H9 (cell line): ENCODE data around the gene TWF1. TPM values are rescaled to one million over a fixed set of nuclear protein-coding genes. Genes with fewer than 3 reads are reported as not detected.

Experiments
- DNase-seq: peaks from one replicate; pipeline ENCODE4 v3.0.0-alpha.2; 2017
- H2AFZ ChIP-seq: one replicate; pipeline ENCODE4 v1.6.1; 2013; ENCODE audit warnings: mild to moderate bottlenecking, low read length, control low read depth, moderate library complexity
- H2AK5ac ChIP-seq: 2 replicates; pipeline ENCODE4 v1.6.1; 2013; ENCODE audit warnings: low read length, control low read depth, mixed read lengths; ENCODE audit not compliant: insufficient read length
- H2BK120ac ChIP-seq: one replicate; pipeline ENCODE4 v1.6.1; 2013; ENCODE audit warnings: low read depth, mild to moderate bottlenecking, low read length, control low read depth, inconsistent platforms; ENCODE audit not compliant: poor library complexity, severe bottlenecking
- H2BK12ac ChIP-seq: 2 replicates; pipeline ENCODE4 v1.6.1; 2013; ENCODE audit warnings: low read length, control low read depth, mixed read lengths, low read depth; ENCODE audit not compliant: insufficient read length
- H2BK15ac ChIP-seq: 2 replicates; pipeline ENCODE4 v1.6.1; 2013; ENCODE audit warnings: low read depth, low read length, control low read depth
- H2BK20ac ChIP-seq: one replicate; pipeline ENCODE4 v1.6.1; 2013; ENCODE audit warnings: low read depth, mild to moderate bottlenecking, low read length, control low read depth, inconsistent platforms; ENCODE audit not compliant: poor library complexity, severe bottlenecking
- H2BK5ac ChIP-seq: 2 replicates; pipeline ENCODE4 v1.6.1; 2013; ENCODE audit warnings: low read length, control low read depth, mixed read lengths; ENCODE audit not compliant: insufficient read length
- H3K14ac ChIP-seq: 2 replicates; pipeline ENCODE4 v1.6.1; 2013; ENCODE audit warnings: low read length, control low read depth; ENCODE audit not compliant: insufficient read depth
- H3K18ac ChIP-seq: 2 replicates; pipeline ENCODE4 v1.6.1; 2013; ENCODE audit warnings: low read depth, mild to moderate bottlenecking, mixed read lengths, low read length, control low read depth; ENCODE audit not compliant: insufficient read length
- H3K23ac ChIP-seq: 2 replicates; pipeline ENCODE4 v1.6.1; 2013; ENCODE audit warnings: low read length, control low read depth, mixed read lengths, low read depth; ENCODE audit not compliant: insufficient read length
- H3K23me2 ChIP-seq: 2 replicates; pipeline ENCODE4 v1.6.1; 2013; ENCODE audit warnings: low read depth, mild to moderate bottlenecking, mixed read lengths, low read length, control low read depth; ENCODE audit not compliant: insufficient read length, poor library complexity, severe bottlenecking
- H3K27ac ChIP-seq: 2 replicates; pipeline ENCODE4 v1.5.1; 2013; ENCODE audit warnings: low read length, control low read depth, mixed read lengths, low read depth; ENCODE audit not compliant: insufficient read length
- H3K27me3 ChIP-seq: 2 replicates; pipeline ENCODE4 v1.6.1; 2013; ENCODE audit warnings: low read length, control low read depth, inconsistent platforms; ENCODE audit not compliant: insufficient read depth
- H3K4ac ChIP-seq: 2 replicates; pipeline ENCODE4 v1.6.1; 2013; ENCODE audit warnings: low read depth, mild to moderate bottlenecking, control low read depth, inconsistent platforms, low read length, moderate library complexity
- H3K4me1 ChIP-seq: 2 replicates; pipeline ENCODE4 v1.6.1; 2013; ENCODE audit warnings: low read length, control low read depth, inconsistent platforms; ENCODE audit not compliant: insufficient read depth
- H3K4me2 ChIP-seq: 2 replicates; pipeline ENCODE4 v1.6.1; 2013; ENCODE audit warnings: low read length, control low read depth, mixed read lengths; ENCODE audit not compliant: insufficient read length, insufficient read depth
- H3K56ac ChIP-seq: 2 replicates; pipeline ENCODE4 v1.6.1; 2013; ENCODE audit warnings: low read depth, mild to moderate bottlenecking, mixed read lengths, low read length, control low read depth; ENCODE audit not compliant: insufficient read length
- H3K79me1 ChIP-seq: 2 replicates; pipeline ENCODE4 v1.6.1; 2013; ENCODE audit warnings: low read depth, mild to moderate bottlenecking, moderate library complexity, low read length, control low read depth, inconsistent platforms; ENCODE audit not compliant: insufficient read depth, poor library complexity, severe bottlenecking
- H3K79me2 ChIP-seq: 2 replicates; pipeline ENCODE4 v1.6.1; 2013; ENCODE audit warnings: low read length, control low read depth, inconsistent platforms; ENCODE audit not compliant: insufficient read depth
- H3K9ac ChIP-seq: 2 replicates; pipeline ENCODE4 v1.6.1; 2013; ENCODE audit warnings: low read length, control low read depth, mixed read lengths; ENCODE audit not compliant: insufficient read length; ENCODE audit errors: extremely low read depth
- H3K9me3 ChIP-seq: one replicate; pipeline ENCODE4 v1.6.1; 2013; ENCODE audit warnings: low read depth, low read length, inconsistent platforms; ENCODE audit not compliant: control insufficient read depth
- H3T11ph ChIP-seq: one replicate; pipeline ENCODE4 v1.6.1; 2013; ENCODE audit warnings: mild to moderate bottlenecking, low read length, control low read depth, inconsistent platforms
- H4K20me1 ChIP-seq: one replicate; pipeline ENCODE4 v1.6.1; 2013; ENCODE audit not compliant: control insufficient read depth, insufficient read length, insufficient read depth
- H4K5ac ChIP-seq: 2 replicates; pipeline ENCODE4 v1.6.1; 2013; ENCODE audit warnings: low read depth, mild to moderate bottlenecking, mixed read lengths, low read length, control low read depth; ENCODE audit not compliant: insufficient read length
- H4K8ac ChIP-seq: replicated peaks from 2 replicates; pipeline ENCODE4 v1.6.1; 2013; ENCODE audit warnings: low read length, control low read depth, mixed read lengths, low read depth; ENCODE audit not compliant: insufficient read length
- H4K91ac ChIP-seq: 2 replicates; pipeline ENCODE4 v1.6.1; 2013; ENCODE audit warnings: low read depth, mild to moderate bottlenecking, moderate library complexity, mixed read lengths, low read length, control low read depth; ENCODE audit not compliant: insufficient read length
- H3K27ac Mint-ChIP-seq, 3 experiments: 2 replicates in 2 of 3; 3 replicates in 1 of 3; pipeline ENCODE4 v1.8.0; 2020 to 2021; ENCODE audit warnings: mixed read lengths in 3 of 3, mild to moderate bottlenecking in 1 of 3, moderate library complexity in 1 of 3
- H3K27me3 Mint-ChIP-seq: 2 replicates; pipeline ENCODE4 v1.8.0; 2021; ENCODE audit warnings: low read depth, mild to moderate bottlenecking, moderate library complexity, mixed read lengths
- H3K36me3 Mint-ChIP-seq, 3 experiments: 2 replicates in 2 of 3; 3 replicates in 1 of 3; pipeline ENCODE4 v1.8.0; 2020 to 2021; ENCODE audit warnings: low read depth in 3 of 3, mixed read lengths in 3 of 3; ENCODE audit not compliant: insufficient read depth in 1 of 3
- H3K4me1 Mint-ChIP-seq, 2 experiments: 2 replicates each; pipeline ENCODE4 v1.8.0; 2020; ENCODE audit warnings: mixed read lengths in 2 of 2
- H3K4me3 Mint-ChIP-seq, 2 experiments: 2 replicates in 1 of 2; 3 replicates in 1 of 2; pipeline ENCODE4 v1.8.0; 2020 to 2021; ENCODE audit warnings: mild to moderate bottlenecking in 2 of 2, mixed read lengths in 2 of 2, moderate library complexity in 1 of 2
- H3K9me3 Mint-ChIP-seq, 2 experiments: 2 replicates in 1 of 2; 3 replicates in 1 of 2; pipeline ENCODE4 v1.8.0; 2020; ENCODE audit warnings: mild to moderate bottlenecking in 2 of 2, mixed read lengths in 2 of 2, moderate library complexity in 1 of 2
- WGBS: extraction: QIAGEN DNeasy Blood & Tissue Kit; methylation state at CpG from one replicate; pipeline ENCODE4 v1.1.7; 2013; ENCODE audit warnings: missing lambda C conversion rate, low lambda C conversion rate, mixed read lengths; ENCODE audit not compliant: insufficient read length; ENCODE audit errors: extremely low coverage; 5-methylcytosine and 5-hydroxymethylcytosine counted together
- total RNA-seq: library from RNA; stranded (reverse); gene quantifications from 2 replicates; pipeline ENCODE4 v1.2.1, GENCODE V29; 2021
- TF ChIP-seq, protein P1 (sequence below): fragments of 200-600 bp; sonication (generic); conservative IDR thresholded peaks from 3 replicates; pipeline ENCODE4 v1.8.0; 2021; ENCODE audit warnings: antibody characterized with exemption, mild to moderate bottlenecking

Gene TWF1
- total RNA-seq, 1 experiment from 2014 or later: 22.8 TPM

GRCh38 chr12:43835656-43836474 lies 29.7 kb upstream of the TWF1 start, which contains the start of gene TMEM117:
TSS of gene TMEM117 (plus strand) at chr12:43836081.
- Histone ChIP-seq H3K79me2 (no peaks in the 10 kb centered on the region), H2BK20ac (no peak within 1 kb of the TSS), H3K18ac (no peak within 1 kb of the TSS), H3K79me1 (no peaks in the 10 kb centered on the region), H4K91ac (no peak within 1 kb of the TSS), H3K27me3 (peaks cover 4% of the 10 kb centered on the region; the same call in 1 of the 2 replicates), H4K20me1 (no peaks in the 10 kb centered on the region), H3K9ac (no peak within 1 kb of the TSS), H2BK120ac (no peak within 1 kb of the TSS), H2BK12ac (no peak within 1 kb of the TSS), H3K4me2 (peak within 1 kb of the TSS; percentile 80), H3K9me3 (no peaks in the 10 kb centered on the region), H2BK15ac (no peak within 1 kb of the TSS), H3T11ph (no peak within 1 kb of the TSS), H3K27ac (no peak within 1 kb of the TSS), H2AK5ac (no peak within 1 kb of the TSS), H3K23me2 (peaks cover 10% of the 10 kb centered on the region), H3K56ac (no peak within 1 kb of the TSS), H2BK5ac (no peak within 1 kb of the TSS), H3K23ac (no peak within 1 kb of the TSS), H4K8ac (no peak within 1 kb of the TSS), H2AFZ (no peak within 1 kb of the TSS), H3K4me1 (no peaks in the 10 kb centered on the region; the same call in 1 of the 2 replicates), H4K5ac (no peak within 1 kb of the TSS), H3K4ac (no peak within 1 kb of the TSS), H3K14ac (peak within 1 kb of the TSS; percentile 86)
- WGBS: no CpG with 5 or more reads among the region's 103 CpGs
- Mint-ChIP-seq H3K4me3 (peak within 1 kb of the TSS; percentile 67 to 81), H3K27me3 (peaks cover 40% of the 10 kb centered on the region), H3K36me3 (no peaks in the 10 kb centered on the region), H3K4me1 (peaks cover 9 to 13% of the 10 kb centered on the region in 2 experiments), H3K27ac (no peak within 1 kb of the TSS), H3K9me3 (no peaks in the 10 kb centered on the region)
- TF ChIP-seq, protein P1, sequence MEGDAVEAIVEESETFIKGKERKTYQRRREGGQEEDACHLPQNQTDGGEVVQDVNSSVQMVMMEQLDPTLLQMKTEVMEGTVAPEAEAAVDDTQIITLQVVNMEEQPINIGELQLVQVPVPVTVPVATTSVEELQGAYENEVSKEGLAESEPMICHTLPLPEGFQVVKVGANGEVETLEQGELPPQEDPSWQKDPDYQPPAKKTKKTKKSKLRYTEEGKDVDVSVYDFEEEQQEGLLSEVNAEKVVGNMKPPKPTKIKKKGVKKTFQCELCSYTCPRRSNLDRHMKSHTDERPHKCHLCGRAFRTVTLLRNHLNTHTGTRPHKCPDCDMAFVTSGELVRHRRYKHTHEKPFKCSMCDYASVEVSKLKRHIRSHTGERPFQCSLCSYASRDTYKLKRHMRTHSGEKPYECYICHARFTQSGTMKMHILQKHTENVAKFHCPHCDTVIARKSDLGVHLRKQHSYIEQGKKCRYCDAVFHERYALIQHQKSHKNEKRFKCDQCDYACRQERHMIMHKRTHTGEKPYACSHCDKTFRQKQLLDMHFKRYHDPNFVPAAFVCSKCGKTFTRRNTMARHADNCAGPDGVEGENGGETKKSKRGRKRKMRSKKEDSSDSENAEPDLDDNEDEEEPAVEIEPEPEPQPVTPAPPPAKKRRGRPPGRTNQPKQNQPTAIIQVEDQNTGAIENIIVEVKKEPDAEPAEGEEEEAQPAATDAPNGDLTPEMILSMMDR: no peak
- peak; percentile 69 for DNase-seq
